ENCODE results near the gene CDK16.

Gene CDK16

GRCh38 chrX:47224266-47224895, 5.9 kb downstream of the CDK16 start:
- no peak for FAIRE-seq

GRCh38 chrX:47224896-47225290, 6.4 kb downstream of the CDK16 start:
- DNase-seq (ENCODE audit: extremely low spot score, insufficient read length, low read depth) (no peak), FAIRE-seq (no peak)

More at GRCh38 chrX:47224266-47224895, 5.9 kb downstream of the CDK16 start:
- DNase-seq (ENCODE audit: extremely low spot score, insufficient read length, low read depth): no peak

- DNase-seq (ENCODE audit: extremely low spot score, insufficient read length, low read depth) (no peak), FAIRE-seq (no peak)
Observed at GRCh38 chrX:47226071-47226470, 7.6 kb downstream of the CDK16 start.

GRCh38 chrX:47226531-47227333, 8.3 kb downstream of the CDK16 start:
- FAIRE-seq (no peak), DNase-seq (ENCODE audit: extremely low spot score, insufficient read length, low read depth) (no peak)

GRCh38 chrX:47227334-47227583, 8.8 kb downstream of the CDK16 start:
- no peak for FAIRE-seq
- no peak for DNase-seq (ENCODE audit: extremely low spot score, insufficient read length, low read depth)

GRCh38 chrX:47228550-47229270, 10.2 kb downstream of the CDK16 start:
- no peak for DNase-seq (ENCODE audit: extremely low spot score, insufficient read length, low read depth)
- FAIRE-seq: no peak

- DNase-seq (ENCODE audit: extremely low spot score, insufficient read length, low read depth): no peak
- FAIRE-seq: no peak
Observed at GRCh38 chrX:47229427-47229826, 10.9 kb downstream of the CDK16 start.

- FAIRE-seq: no peak
- no peak for DNase-seq (ENCODE audit: extremely low spot score, insufficient read length, low read depth)
Observed at GRCh38 chrX:47230136-47230868, 11.8 kb downstream of the CDK16 start.

- FAIRE-seq (no peak), DNase-seq (ENCODE audit: extremely low spot score, insufficient read length, low read depth) (no peak)
Observed at GRCh38 chrX:47231167-47231566, 12.7 kb downstream of the CDK16 start.

GRCh38 chrX:47232197-47232802, 13.8 kb downstream of the CDK16 start:
- no peak for DNase-seq (ENCODE audit: extremely low spot score, insufficient read length, low read depth)
- FAIRE-seq: no peak

GRCh38 chrX:47232803-47233332, 14.4 kb downstream of the CDK16 start, which contains the start of gene USP11:
USP11 (plus strand) TSS chrX:47233009; CDS start chrX:47233044, 35 bp downstream.
- no peak for DNase-seq (ENCODE audit: extremely low spot score, insufficient read length, low read depth)
- peak; percentile 78 for FAIRE-seq

GRCh38 chrX:47233333-47234113, 15.0 kb downstream of the CDK16 start:
- DNase-seq (ENCODE audit: extremely low spot score, insufficient read length, low read depth) (peak; percentile 73), FAIRE-seq (peak; percentile 99)

GRCh38 chrX:47234583-47234982, 16.1 kb downstream of the CDK16 start:
- DNase-seq (ENCODE audit: extremely low spot score, insufficient read length, low read depth) (no peak), FAIRE-seq (no peak)

- FAIRE-seq: no peak
- no peak for DNase-seq (ENCODE audit: extremely low spot score, insufficient read length, low read depth)
Observed at GRCh38 chrX:47235691-47236103, 17.2 kb downstream of the CDK16 start.

- no peak for FAIRE-seq
- no peak for DNase-seq (ENCODE audit: extremely low spot score, insufficient read length, low read depth)
Observed at GRCh38 chrX:47239199-47239598, 20.7 kb downstream of the CDK16 start.

- FAIRE-seq: no peak
Observed at GRCh38 chrX:47239898-47240545, 21.5 kb downstream of the CDK16 start.

GRCh38 chrX:47240619-47241018, 22.1 kb downstream of the CDK16 start:
- FAIRE-seq (no peak), DNase-seq (ENCODE audit: extremely low spot score, insufficient read length, low read depth) (no peak)

More at GRCh38 chrX:47239898-47240545, 21.5 kb downstream of the CDK16 start:
- no peak for DNase-seq (ENCODE audit: extremely low spot score, insufficient read length, low read depth)

- FAIRE-seq (no peak), DNase-seq (ENCODE audit: extremely low spot score, insufficient read length, low read depth) (no peak)
Observed at GRCh38 chrX:47241201-47242011, 22.9 kb downstream of the CDK16 start.

Measured in GM18507 (cell line).